RWPE2 (cell line): Measurements from ENCODE around the gene FHIP1A.

Experiments used
- ATAC-seq: fragments of 200-7000 bp; cut with Tn5 transposase; 3 replicates; pipeline ENCODE4 v1.9.1; 2021; ENCODE audit warnings: low read depth
- DNase-seq: peaks from one replicate; pipeline ENCODE4 v3.0.0-alpha.2; 2020; ENCODE audit warnings: low spot score
- H3K27ac ChIP-seq: fragments of 450-650 bp; 2 replicates; pipeline ENCODE4 v1.5.1; 2017; ENCODE audit warnings: mild to moderate bottlenecking; ENCODE audit not compliant: poor library complexity, severe bottlenecking
- H3K27me3 ChIP-seq: fragments of 250-450 bp; sonication (Bioruptor Pico); 2 replicates; pipeline ENCODE4 v1.5.1; 2021; ENCODE audit warnings: mild to moderate bottlenecking, moderate library complexity; ENCODE audit not compliant: insufficient read depth, poor library complexity, severe bottlenecking
- H3K36me3 ChIP-seq: fragments of 250-450 bp; sonication (Bioruptor Pico); 2 replicates; pipeline ENCODE4 v1.5.1; 2020; ENCODE audit warnings: low read depth, mild to moderate bottlenecking, moderate library complexity
- H3K4me1 ChIP-seq: fragments of 250-450 bp; sonication (Bioruptor Pico); 2 replicates; pipeline ENCODE4 v1.5.1; 2021; ENCODE audit warnings: mild to moderate bottlenecking, moderate library complexity; ENCODE audit not compliant: insufficient read depth, poor library complexity, severe bottlenecking
- H3K4me3 ChIP-seq: fragments of 250-450 bp; sonication (Bioruptor Pico); 2 replicates; pipeline ENCODE4 v1.5.1; 2021; ENCODE audit warnings: mild to moderate bottlenecking, moderate library complexity; ENCODE audit not compliant: severe bottlenecking
- H3K9me3 ChIP-seq: fragments of 250-450 bp; sonication (Bioruptor Pico); 2 replicates; pipeline ENCODE4 v1.5.1; 2021; ENCODE audit warnings: mild to moderate bottlenecking, moderate library complexity; ENCODE audit not compliant: severe bottlenecking
- CTCF ChIP-seq: fragments of 450-650 bp; IDR thresholded peaks from one replicate; pipeline ENCODE4 v1.5.1; 2017; ENCODE audit warnings: mild to moderate bottlenecking, moderate library complexity; ENCODE audit not compliant: poor library complexity, severe bottlenecking

The FHIP1A gene

GRCh38 chr4:151442002-151442401 is 33.0 kb downstream of the FHIP1A start:
- Histone ChIP-seq H3K4me3 (no peak overlapping the region), H3K9me3 (no peaks in the 10 kb centered on the region), H3K4me1 (peaks cover 3% of the 10 kb centered on the region), H3K27ac (no peak overlapping the region), H3K36me3 (no peaks in the 10 kb centered on the region), H3K27me3 (no peaks in the 10 kb centered on the region)
- no peak for DNase-seq
- TF ChIP-seq CTCF = no peak
- no peak for ATAC-seq

GRCh38 chr4:151443247-151443646 is 34.3 kb downstream of the FHIP1A start:
- ATAC-seq = no peak

GRCh38 chr4:151443752-151444151 is 34.8 kb downstream of the FHIP1A start:
- ATAC-seq (no peak), DNase-seq (no peak)
- Histone ChIP-seq H3K27me3 (no peaks in the 10 kb centered on the region), H3K27ac (no peak overlapping the region), H3K9me3 (no peaks in the 10 kb centered on the region), H3K4me1 (no peaks in the 10 kb centered on the region), H3K4me3 (no peak overlapping the region), H3K36me3 (no peaks in the 10 kb centered on the region)
- TF ChIP-seq CTCF = no peak

More at GRCh38 chr4:151443247-151443646, 34.3 kb downstream of the FHIP1A start:
- no peaks in the 10 kb centered on the region for H3K4me1 ChIP-seq
- no peak overlapping the region for H3K4me3 ChIP-seq
- no peaks in the 10 kb centered on the region for H3K27me3 ChIP-seq
- no peak for TF ChIP-seq CTCF
- DNase-seq = no peak
- no peak overlapping the region for H3K27ac ChIP-seq
- no peaks in the 10 kb centered on the region for H3K9me3 ChIP-seq
- no peaks in the 10 kb centered on the region for H3K36me3 ChIP-seq

GRCh38 chr4:151446208-151446607 is 37.2 kb downstream of the FHIP1A start:
- TF ChIP-seq CTCF = no peak
- no peak overlapping the region for H3K4me3 ChIP-seq
- no peak for ATAC-seq

GRCh38 chr4:151454513-151454912 is 45.5 kb downstream of the FHIP1A start:
- H3K4me1 ChIP-seq = peaks cover 8% of the 10 kb centered on the region
- no peak overlapping the region for H3K27ac ChIP-seq
- no peaks in the 10 kb centered on the region for H3K36me3 ChIP-seq
- no peaks in the 10 kb centered on the region for H3K27me3 ChIP-seq
- ATAC-seq (no peak), DNase-seq (no peak)
- H3K9me3 ChIP-seq = no peaks in the 10 kb centered on the region
- H3K4me3 ChIP-seq = no peak overlapping the region
- no peak for TF ChIP-seq CTCF

More at GRCh38 chr4:151446208-151446607, 37.2 kb downstream of the FHIP1A start:
- Histone ChIP-seq H3K36me3 (no peaks in the 10 kb centered on the region), H3K27me3 (no peaks in the 10 kb centered on the region), H3K27ac (no peak overlapping the region), H3K4me1 (no peaks in the 10 kb centered on the region), H3K9me3 (no peaks in the 10 kb centered on the region)
- DNase-seq = no peak
